Transverse colon (tissue), 4 donors: ENCODE measurements around the gene PPP1R13B.

Experiments
- CTCF ChIP-seq, 5 experiments: fragments of 200-600 bp in 3 of 5; fragments of 450-650 bp in 2 of 5; sonication (generic) in 3 of 5; IDR thresholded peaks; 1 replicate in 2 of 5; 2 replicates in 3 of 5; pipeline ENCODE4 v1.5.1; 2016 to 2017; ENCODE audit warnings: antibody characterized with exemption in 5 of 5, inconsistent platforms in 3 of 5, mild to moderate bottlenecking in 2 of 5, moderate library complexity in 1 of 5
- POLR2A ChIP-seq: fragments of 450-650 bp; IDR thresholded peaks from one replicate; pipeline ENCODE4 v1.6.1; 2016; ENCODE audit warnings: antibody characterized with exemption, mild to moderate bottlenecking, moderate library complexity
- POLR2AphosphoS5 ChIP-seq, 3 donors: sonication (generic); formaldehyde crosslinking; IDR thresholded peaks; one replicate each; pipeline ENCODE4 v1.6.1; 2016; ENCODE audit warnings: antibody characterized with exemption in 3 of 3

DNA sequence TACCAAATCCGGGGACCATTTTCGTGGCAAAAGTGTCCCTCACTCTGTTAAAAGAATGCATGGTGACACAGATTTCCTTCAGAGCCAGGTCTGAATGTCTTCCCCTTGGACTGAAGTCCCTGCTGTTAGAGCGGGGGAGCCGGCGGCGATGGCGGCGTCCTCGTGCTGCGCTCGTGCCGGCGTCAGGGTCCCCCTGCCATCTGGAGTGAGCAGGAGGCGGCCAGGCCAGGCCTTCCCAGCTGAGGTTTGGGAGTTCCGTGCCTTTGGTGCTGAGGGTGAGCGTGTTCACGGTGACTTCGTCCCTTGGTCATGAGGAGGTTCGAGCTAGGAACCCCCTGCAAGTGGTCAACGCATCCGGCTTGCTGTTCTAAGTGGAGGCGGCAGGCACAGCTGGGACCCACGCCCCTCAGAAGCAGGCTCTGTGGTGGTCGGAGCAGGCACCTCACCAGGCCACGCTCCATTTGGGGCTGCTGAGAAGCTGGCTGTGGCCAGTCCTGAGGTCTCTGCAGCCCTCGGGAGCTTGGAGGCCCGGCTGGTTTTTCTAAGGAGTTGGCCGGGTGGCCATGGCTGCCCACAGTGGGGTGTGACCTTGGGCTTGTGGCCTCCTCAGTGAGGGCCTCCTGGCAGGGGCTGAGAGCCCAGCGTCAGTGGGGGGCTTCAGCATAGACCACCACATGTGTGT lies 122.2 kb downstream of the PPP1R13B start:
- no peak for TF ChIP-seq CTCF (IDR thresholded peaks at IDR 0.05)
- no peak for TF ChIP-seq POLR2AphosphoS5 (IDR thresholded peaks at IDR 0.05)
- no peak for TF ChIP-seq POLR2A
